Endothelial cell (in vitro differentiated cells): ENCODE measurements around the gene C14orf39. TPM values are rescaled to one million over a fixed set of nuclear protein-coding genes. Genes with fewer than 3 reads are reported as not detected.

Source experiments
- DNase-seq: peaks from one replicate; pipeline ENCODE4 v3.0.0; 2021; ENCODE audit warnings: low spot score
- H3K27ac Mint-ChIP-seq: one replicate; pipeline ENCODE4 v1.8.0; 2021; ENCODE audit warnings: mixed read lengths, inconsistent platforms; ENCODE audit not compliant: unreplicated experiment
- H3K27me3 Mint-ChIP-seq: one replicate; pipeline ENCODE4 v1.8.0; 2021; ENCODE audit warnings: mild to moderate bottlenecking, moderate library complexity, mixed read lengths, inconsistent platforms; ENCODE audit not compliant: unreplicated experiment
- H3K36me3 Mint-ChIP-seq: one replicate; pipeline ENCODE4 v1.8.0; 2021; ENCODE audit warnings: mild to moderate bottlenecking, low read depth, mixed read lengths, inconsistent platforms; ENCODE audit not compliant: unreplicated experiment
- H3K4me1 Mint-ChIP-seq: one replicate; pipeline ENCODE4 v1.8.0; 2021; ENCODE audit warnings: mild to moderate bottlenecking, mixed read lengths, inconsistent platforms; ENCODE audit not compliant: unreplicated experiment
- H3K4me3 Mint-ChIP-seq: one replicate; pipeline ENCODE4 v1.8.0; 2021; ENCODE audit warnings: mild to moderate bottlenecking, mixed read lengths, inconsistent platforms; ENCODE audit not compliant: unreplicated experiment
- H3K9me3 Mint-ChIP-seq: one replicate; pipeline ENCODE4 v1.8.0; 2021; ENCODE audit warnings: mixed read lengths, inconsistent platforms; ENCODE audit not compliant: unreplicated experiment
- CTCF ChIP-seq: fragments of 200-600 bp; sonication (generic); IDR thresholded peaks from one replicate; pipeline ENCODE4 v1.5.0; 2021; ENCODE audit warnings: antibody characterized with exemption; ENCODE audit not compliant: unreplicated experiment
- total RNA-seq: library from RNA; stranded (reverse); fragmentation: NEBNext Ultra II Directional; extraction: Animal tissue kit (Norgen Biotek cat#: 25700); gene quantifications from one replicate; pipeline ENCODE4 v1.2.1, GENCODE V29; 2021; ENCODE audit not compliant: unreplicated experiment

C14orf39 gene
- total RNA-seq, 1 donor from 2014 or later = 3.8 TPM

- H3K4me3 Mint-ChIP-seq = peak overlapping the region; percentile 91
- H3K4me1 Mint-ChIP-seq = peaks cover 27% of the 10 kb centered on the region
Measured at GRCh38 chr14:60514378-60514740, 28.5 kb upstream of the C14orf39 start.

GRCh38 chr14:60512973-60513571 lies 27.2 kb upstream of the C14orf39 start:
- Mint-ChIP-seq H3K4me3 (no peak overlapping the region), H3K27me3 (peaks cover 23% of the 10 kb centered on the region), H3K4me1 (peaks cover 32% of the 10 kb centered on the region), H3K36me3 (peaks cover 4% of the 10 kb centered on the region), H3K27ac (no peak overlapping the region), H3K9me3 (peaks cover 4% of the 10 kb centered on the region)
- TF ChIP-seq CTCF = no peak
- no peak for DNase-seq

More at GRCh38 chr14:60514378-60514740, 28.5 kb upstream of the C14orf39 start:
- no peak for DNase-seq
- TF ChIP-seq CTCF = no peak
- Mint-ChIP-seq H3K27me3 (peaks cover 16% of the 10 kb centered on the region), H3K36me3 (peaks cover 4% of the 10 kb centered on the region), H3K27ac (peak overlapping the region; percentile 92), H3K9me3 (peaks cover 4% of the 10 kb centered on the region)

GRCh38 chr14:60512126-60512525 lies 26.3 kb upstream of the C14orf39 start:
- H3K36me3 Mint-ChIP-seq = peaks cover 2% of the 10 kb centered on the region
- H3K4me1 Mint-ChIP-seq = peaks cover 38% of the 10 kb centered on the region

GRCh38 chr14:60510951-60511599 lies 25.2 kb upstream of the C14orf39 start:
- H3K4me1 Mint-ChIP-seq = peaks cover 36% of the 10 kb centered on the region
- no peaks in the 10 kb centered on the region for H3K36me3 Mint-ChIP-seq
- peaks cover 25% of the 10 kb centered on the region for H3K27me3 Mint-ChIP-seq
- no peak for DNase-seq
- TF ChIP-seq CTCF = no peak
- no peak overlapping the region for H3K4me3 Mint-ChIP-seq
- no peak overlapping the region for H3K27ac Mint-ChIP-seq
- H3K9me3 Mint-ChIP-seq = no peaks in the 10 kb centered on the region

More at GRCh38 chr14:60512126-60512525, 26.3 kb upstream of the C14orf39 start:
- no peak for DNase-seq
- H3K9me3 Mint-ChIP-seq = peaks cover 2% of the 10 kb centered on the region
- no peak for TF ChIP-seq CTCF
- no peak overlapping the region for H3K27ac Mint-ChIP-seq
- H3K27me3 Mint-ChIP-seq = peaks cover 26% of the 10 kb centered on the region
- H3K4me3 Mint-ChIP-seq = no peak overlapping the region

GRCh38 chr14:60510254-60510950 lies 24.5 kb upstream of the C14orf39 start:
- TF ChIP-seq CTCF = no peak
- no peak overlapping the region for H3K27ac Mint-ChIP-seq
- peaks cover 41% of the 10 kb centered on the region for H3K4me1 Mint-ChIP-seq
- H3K9me3 Mint-ChIP-seq = no peaks in the 10 kb centered on the region
- no peaks in the 10 kb centered on the region for H3K36me3 Mint-ChIP-seq
- H3K4me3 Mint-ChIP-seq = peak overlapping the region; percentile 47
- DNase-seq = no peak
- H3K27me3 Mint-ChIP-seq = peaks cover 23% of the 10 kb centered on the region
